ENCODE results near the gene DOCK7. TPM values are rescaled to one million over a fixed set of nuclear protein-coding genes. Genes with fewer than 3 reads are reported as not detected.

Gene DOCK7
- total and polyA plus RNA-seq, 7 donors, result 3.1 to 12.9 (median 7.0) TPM

DNA sequence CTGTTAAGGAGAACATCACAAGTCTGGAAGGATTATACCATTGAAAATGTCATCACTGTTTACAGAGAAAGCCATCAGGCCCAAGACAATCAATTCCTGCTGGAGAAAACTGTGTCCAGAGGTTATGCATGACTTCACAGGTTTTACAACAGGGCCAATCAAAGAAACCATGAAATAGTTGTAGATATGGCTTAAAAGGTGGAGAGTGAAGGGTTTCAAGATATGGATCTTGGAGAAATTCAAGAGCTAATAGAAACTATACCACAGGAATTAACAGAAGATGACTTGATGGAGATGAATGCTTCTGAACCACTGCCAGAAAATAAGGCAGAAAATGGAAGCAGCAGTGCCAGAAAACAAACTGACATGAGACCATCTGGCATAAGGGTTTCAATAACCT is 221.1 kb downstream of the DOCK7 start:
- no peak overlapping the region for H3K4me3 ChIP-seq
- ATAC-seq (no peak), DNase-seq (no peak)
- peaks cover 4 to 22% of the 10 kb centered on the region in 2 donors for H3K36me3 ChIP-seq (ENCODE audit: insufficient read depth in 1 of 2, low read depth in 1 of 2)
- H3K27ac ChIP-seq, result no peak overlapping the region
- intact Hi-C loops (cut with DNase I), result no loop called here
- H3K27me3 ChIP-seq (ENCODE audit: insufficient read depth in 3 of 3, low read length in 2 of 3), result no peaks in the 10 kb centered on the region
- TF ChIP-seq, protein P1, sequence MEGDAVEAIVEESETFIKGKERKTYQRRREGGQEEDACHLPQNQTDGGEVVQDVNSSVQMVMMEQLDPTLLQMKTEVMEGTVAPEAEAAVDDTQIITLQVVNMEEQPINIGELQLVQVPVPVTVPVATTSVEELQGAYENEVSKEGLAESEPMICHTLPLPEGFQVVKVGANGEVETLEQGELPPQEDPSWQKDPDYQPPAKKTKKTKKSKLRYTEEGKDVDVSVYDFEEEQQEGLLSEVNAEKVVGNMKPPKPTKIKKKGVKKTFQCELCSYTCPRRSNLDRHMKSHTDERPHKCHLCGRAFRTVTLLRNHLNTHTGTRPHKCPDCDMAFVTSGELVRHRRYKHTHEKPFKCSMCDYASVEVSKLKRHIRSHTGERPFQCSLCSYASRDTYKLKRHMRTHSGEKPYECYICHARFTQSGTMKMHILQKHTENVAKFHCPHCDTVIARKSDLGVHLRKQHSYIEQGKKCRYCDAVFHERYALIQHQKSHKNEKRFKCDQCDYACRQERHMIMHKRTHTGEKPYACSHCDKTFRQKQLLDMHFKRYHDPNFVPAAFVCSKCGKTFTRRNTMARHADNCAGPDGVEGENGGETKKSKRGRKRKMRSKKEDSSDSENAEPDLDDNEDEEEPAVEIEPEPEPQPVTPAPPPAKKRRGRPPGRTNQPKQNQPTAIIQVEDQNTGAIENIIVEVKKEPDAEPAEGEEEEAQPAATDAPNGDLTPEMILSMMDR (IDR thresholded peaks at IDR 0.05), result no peak
- peaks cover 16% of the 10 kb centered on the region for H3K9me3 ChIP-seq
- H3K4me1 ChIP-seq, result no peaks in the 10 kb centered on the region

DNA sequence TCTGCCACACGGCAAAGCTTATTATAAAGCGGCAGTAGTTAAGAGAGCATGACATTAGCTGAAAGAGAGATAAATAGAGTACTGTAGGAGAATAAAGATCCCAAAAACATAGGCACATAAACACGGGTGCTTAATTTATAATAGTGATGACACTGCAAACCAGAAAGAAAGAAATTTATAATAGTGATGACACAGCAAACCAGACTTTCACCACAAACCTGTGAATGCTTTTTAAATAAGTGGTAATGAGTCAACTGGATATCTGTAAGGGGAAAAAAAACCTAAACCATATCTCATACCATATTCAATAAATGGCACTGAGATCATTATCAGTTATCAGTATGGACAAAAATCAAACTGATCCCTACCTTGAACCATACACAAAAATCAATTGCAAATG is 225.8 kb downstream of the DOCK7 start:
- intact Hi-C loops (cut with DNase I), result no loop called here
- TF ChIP-seq, protein P1 (IDR thresholded peaks at IDR 0.05), result no peak
- no peak overlapping the region for H3K27ac ChIP-seq
- H3K27me3 ChIP-seq (ENCODE audit: insufficient read depth in 3 of 3, low read length in 2 of 3), result no peaks in the 10 kb centered on the region
- peaks cover 0 to 10% of the 10 kb centered on the region in 2 donors for H3K36me3 ChIP-seq (ENCODE audit: insufficient read depth in 1 of 2, low read depth in 1 of 2)
- DNase-seq, result no peak
- 95 to 98% (median 96%) methylated on average over 3 of the region's 3 CpGs for WGBS, 3 donors
- no peak overlapping the region for H3K4me3 ChIP-seq
- ATAC-seq, result no peak
- H3K4me1 ChIP-seq, result no peaks in the 10 kb centered on the region
- no peaks in the 10 kb centered on the region for H3K9me3 ChIP-seq

DNA sequence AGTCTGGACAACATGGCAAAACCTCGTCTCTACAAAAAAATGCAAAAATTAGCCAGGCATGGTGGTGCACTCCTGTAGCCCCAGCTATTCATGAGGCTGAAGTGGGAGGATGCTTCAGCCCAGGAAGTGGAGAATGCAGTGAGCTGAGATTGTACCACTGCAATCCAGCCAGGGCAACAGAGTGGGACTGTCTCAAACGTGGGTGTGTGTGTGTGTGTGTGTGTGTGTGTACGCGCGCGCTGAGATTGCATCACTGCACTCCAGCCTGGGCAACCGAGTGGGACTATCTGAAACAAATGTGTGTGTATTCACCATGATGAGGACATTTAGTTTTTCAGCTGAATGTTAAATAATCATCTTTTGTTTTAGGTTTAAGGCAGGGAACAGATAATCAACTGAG is 230.2 kb downstream of the DOCK7 start:
- no peak for ATAC-seq
- TF ChIP-seq, protein P1 (IDR thresholded peaks at IDR 0.05), result no peak
- Histone ChIP-seq H3K4me3 (no peak overlapping the region), H3K9me3 (no peaks in the 10 kb centered on the region), H3K4me1 (no peaks in the 10 kb centered on the region), H3K36me3 (ENCODE audit: insufficient read depth in 1 of 2, low read depth in 1 of 2) (peaks cover 0 to 45% of the 10 kb centered on the region in 2 donors), H3K27ac (no peak overlapping the region), H3K27me3 (ENCODE audit: insufficient read depth in 3 of 3, low read length in 2 of 3) (no peaks in the 10 kb centered on the region)
- WGBS, 3 donors, result 75 to 84% (median 77%) methylated on average over 7 of the region's 7 CpGs
- no peak for DNase-seq
- intact Hi-C loops (cut with DNase I), result no loop called here

DNA sequence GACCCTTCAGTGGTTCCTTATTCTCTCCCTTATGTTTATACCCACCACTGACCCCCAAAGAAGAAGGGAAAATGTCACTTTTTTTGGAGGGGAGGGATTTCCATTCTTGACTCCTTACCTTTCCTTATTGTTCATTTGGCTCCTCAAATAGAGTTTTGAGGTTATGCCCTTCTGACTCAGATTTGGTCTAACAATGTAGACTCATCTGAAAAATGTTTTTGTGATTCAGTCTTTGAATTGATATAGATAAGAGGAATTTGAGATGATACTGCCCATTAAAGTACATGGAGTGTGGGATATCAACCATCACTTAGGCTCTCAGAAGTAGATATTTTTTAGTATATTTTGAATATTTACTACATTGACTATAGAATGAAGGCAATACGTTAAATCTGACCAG is 235.2 kb downstream of the DOCK7 start:
- TF ChIP-seq, protein P1 (IDR thresholded peaks at IDR 0.05), result no peak
- ATAC-seq (no peak), DNase-seq (no peak)
- H3K27me3 ChIP-seq (ENCODE audit: insufficient read depth in 3 of 3, low read length in 2 of 3), result no peaks in the 10 kb centered on the region
- no peak overlapping the region for H3K27ac ChIP-seq
- no peaks in the 10 kb centered on the region for H3K9me3 ChIP-seq
- intact Hi-C loops (cut with DNase I), result no loop called here
- 93 to 100% (median 98%) methylated on average over 1 of the region's 1 CpG for WGBS, 3 donors
- no peaks in the 10 kb centered on the region for H3K4me1 ChIP-seq
- no peak overlapping the region for H3K4me3 ChIP-seq
- H3K36me3 ChIP-seq (ENCODE audit: insufficient read depth in 1 of 2, low read depth in 1 of 2), result peaks cover 6 to 89% of the 10 kb centered on the region in 2 donors

DNA sequence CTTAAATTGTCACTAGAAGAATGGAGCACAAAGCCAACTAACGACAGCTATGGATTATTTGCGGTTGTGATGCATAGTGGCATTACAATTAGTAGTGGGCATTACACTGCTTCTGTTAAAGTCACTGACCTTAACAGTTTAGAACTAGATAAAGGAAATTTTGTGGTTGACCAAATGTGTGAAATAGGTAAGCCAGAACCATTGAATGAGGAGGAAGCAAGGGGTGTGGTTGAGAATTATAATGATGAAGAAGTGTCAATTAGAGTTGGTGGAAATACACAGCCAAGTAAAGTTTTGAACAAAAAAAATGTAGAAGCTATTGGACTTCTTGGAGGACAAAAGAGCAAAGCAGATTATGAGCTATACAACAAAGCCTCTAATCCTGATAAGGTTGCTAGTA is 237.9 kb downstream of the DOCK7 start:
- 91 to 96% (median 95%) methylated on average over 2 of the region's 2 CpGs for WGBS, 3 donors

More for the DNA sequence above, 237.9 kb downstream of the DOCK7 start:
- no peak for ATAC-seq
- H3K4me1 ChIP-seq, result no peaks in the 10 kb centered on the region
- intact Hi-C loops (cut with DNase I), result no loop called here
- H3K27ac ChIP-seq, result no peak overlapping the region
- peaks cover 6 to 92% of the 10 kb centered on the region in 2 donors for H3K36me3 ChIP-seq (ENCODE audit: insufficient read depth in 1 of 2, low read depth in 1 of 2)
- no peak for DNase-seq
- no peaks in the 10 kb centered on the region for H3K9me3 ChIP-seq
- TF ChIP-seq, protein P1 (IDR thresholded peaks at IDR 0.05), result no peak
- no peak overlapping the region for H3K4me3 ChIP-seq
- H3K27me3 ChIP-seq (ENCODE audit: insufficient read depth in 3 of 3, low read length in 2 of 3), result no peaks in the 10 kb centered on the region
